ENCODE results near the gene ADAMTSL3. TPM values are rescaled to one million over a fixed set of nuclear protein-coding genes. Genes with fewer than 3 reads are reported as not detected.

ADAMTSL3 gene
- total RNA-seq, 2 experiments from 2014 or later: not detected

GRCh38 chr15:83762367-83762766, 108.4 kb downstream of the ADAMTSL3 start:
- no peaks in the 10 kb centered on the region for H3K4me1 Mint-ChIP-seq
- no peaks in the 10 kb centered on the region for H3K36me3 Mint-ChIP-seq
- H3K27ac Mint-ChIP-seq: no peak overlapping the region
- peaks cover 2% of the 10 kb centered on the region for H3K9me3 Mint-ChIP-seq
- H3K4me3 Mint-ChIP-seq: no peak overlapping the region
- ATAC-seq (ENCODE audit: low read depth) (no peak), DNase-seq (no peak)
- no peaks in the 10 kb centered on the region for H3K27me3 Mint-ChIP-seq
- POLR2A ChIA-PET: no interaction called here

GRCh38 chr15:83764201-83764838, 110.4 kb downstream of the ADAMTSL3 start:
- Mint-ChIP-seq H3K9me3 (peaks cover 2% of the 10 kb centered on the region), H3K4me1 (no peaks in the 10 kb centered on the region), H3K4me3 (no peak overlapping the region), H3K27ac (no peak overlapping the region), H3K36me3 (no peaks in the 10 kb centered on the region), H3K27me3 (no peaks in the 10 kb centered on the region)
- POLR2A ChIA-PET: no interaction called here
- ATAC-seq (ENCODE audit: low read depth): no peak
- DNase-seq: no peak

- no peaks in the 10 kb centered on the region for H3K27me3 Mint-ChIP-seq
- no peak for ATAC-seq (ENCODE audit: low read depth)
- POLR2A ChIA-PET: no interaction called here
- no peaks in the 10 kb centered on the region for H3K4me1 Mint-ChIP-seq
- no peaks in the 10 kb centered on the region for H3K9me3 Mint-ChIP-seq
- H3K4me3 Mint-ChIP-seq: no peak overlapping the region
- DNase-seq: no peak
- no peak overlapping the region for H3K27ac Mint-ChIP-seq
- no peaks in the 10 kb centered on the region for H3K36me3 Mint-ChIP-seq
Measured at GRCh38 chr15:83766339-83766738, 112.4 kb downstream of the ADAMTSL3 start.

- Mint-ChIP-seq H3K27me3 (peaks cover 2% of the 10 kb centered on the region), H3K9me3 (no peaks in the 10 kb centered on the region), H3K4me3 (no peak overlapping the region), H3K4me1 (no peaks in the 10 kb centered on the region), H3K36me3 (no peaks in the 10 kb centered on the region), H3K27ac (no peak overlapping the region)
- DNase-seq (no peak), ATAC-seq (ENCODE audit: low read depth) (no peak)
- POLR2A ChIA-PET: no interaction called here
Measured at GRCh38 chr15:83767741-83768140, 113.8 kb downstream of the ADAMTSL3 start.

- Mint-ChIP-seq H3K4me1 (no peaks in the 10 kb centered on the region), H3K9me3 (no peaks in the 10 kb centered on the region), H3K27me3 (peaks cover 2% of the 10 kb centered on the region), H3K4me3 (no peak overlapping the region), H3K27ac (no peak overlapping the region), H3K36me3 (no peaks in the 10 kb centered on the region)
- ATAC-seq (ENCODE audit: low read depth) (no peak), DNase-seq (no peak)
- POLR2A ChIA-PET: no interaction called here
Measured at GRCh38 chr15:83769411-83769999, 115.6 kb downstream of the ADAMTSL3 start.

- H3K27me3 Mint-ChIP-seq: peaks cover 4% of the 10 kb centered on the region
- DNase-seq (no peak), ATAC-seq (ENCODE audit: low read depth) (no peak)
- no peak overlapping the region for H3K27ac Mint-ChIP-seq
- H3K4me3 Mint-ChIP-seq: no peak overlapping the region
- POLR2A ChIA-PET: no interaction called here
- no peaks in the 10 kb centered on the region for H3K4me1 Mint-ChIP-seq
- no peaks in the 10 kb centered on the region for H3K36me3 Mint-ChIP-seq
- no peaks in the 10 kb centered on the region for H3K9me3 Mint-ChIP-seq
Measured at GRCh38 chr15:83775738-83776137, 121.8 kb downstream of the ADAMTSL3 start.

- Mint-ChIP-seq H3K27ac (no peak overlapping the region), H3K9me3 (no peaks in the 10 kb centered on the region), H3K4me1 (no peaks in the 10 kb centered on the region), H3K27me3 (peaks cover 2% of the 10 kb centered on the region), H3K4me3 (no peak overlapping the region), H3K36me3 (no peaks in the 10 kb centered on the region)
- ATAC-seq (ENCODE audit: low read depth): no peak
- POLR2A ChIA-PET: interaction anchor here (0.6 kb wide), 1 partner anchor 272 kb away, joined by 3 read pairs; no protein-coding TSS in a partner anchor
- DNase-seq: no peak
Measured at GRCh38 chr15:83776986-83777385, 123.1 kb downstream of the ADAMTSL3 start.

GRCh38 chr15:83783227-83783626, 129.3 kb downstream of the ADAMTSL3 start:
- ATAC-seq (ENCODE audit: low read depth): no peak
- Mint-ChIP-seq H3K36me3 (no peaks in the 10 kb centered on the region), H3K4me3 (no peak overlapping the region), H3K4me1 (no peaks in the 10 kb centered on the region), H3K27ac (no peak overlapping the region), H3K9me3 (peaks cover 1% of the 10 kb centered on the region), H3K27me3 (no peaks in the 10 kb centered on the region)
- POLR2A ChIA-PET: no interaction called here
- no peak for DNase-seq

GRCh38 chr15:83784975-83785374, 131.1 kb downstream of the ADAMTSL3 start:
- ATAC-seq (ENCODE audit: low read depth) (no peak), DNase-seq (no peak)
- H3K27ac Mint-ChIP-seq: no peak overlapping the region
- H3K4me3 Mint-ChIP-seq: no peak overlapping the region
- H3K9me3 Mint-ChIP-seq: peaks cover 1% of the 10 kb centered on the region
- no peaks in the 10 kb centered on the region for H3K27me3 Mint-ChIP-seq
- H3K36me3 Mint-ChIP-seq: no peaks in the 10 kb centered on the region
- no peaks in the 10 kb centered on the region for H3K4me1 Mint-ChIP-seq
- POLR2A ChIA-PET: no interaction called here

GRCh38 chr15:83786336-83786735, 132.4 kb downstream of the ADAMTSL3 start:
- Mint-ChIP-seq H3K27me3 (no peaks in the 10 kb centered on the region), H3K4me3 (no peak overlapping the region), H3K4me1 (no peaks in the 10 kb centered on the region), H3K27ac (no peak overlapping the region), H3K9me3 (peaks cover 1% of the 10 kb centered on the region), H3K36me3 (no peaks in the 10 kb centered on the region)
- no peak for DNase-seq
- POLR2A ChIA-PET: no interaction called here
- no peak for ATAC-seq (ENCODE audit: low read depth)

- DNase-seq (no peak), ATAC-seq (ENCODE audit: low read depth) (no peak)
- H3K4me3 Mint-ChIP-seq: no peak overlapping the region
- H3K27ac Mint-ChIP-seq: no peak overlapping the region
- no peaks in the 10 kb centered on the region for H3K36me3 Mint-ChIP-seq
- H3K9me3 Mint-ChIP-seq: no peaks in the 10 kb centered on the region
- no peaks in the 10 kb centered on the region for H3K27me3 Mint-ChIP-seq
- POLR2A ChIA-PET: no interaction called here
- no peaks in the 10 kb centered on the region for H3K4me1 Mint-ChIP-seq
Measured at GRCh38 chr15:83793069-83793468, 139.1 kb downstream of the ADAMTSL3 start.

- DNase-seq: no peak
- Mint-ChIP-seq H3K27me3 (no peaks in the 10 kb centered on the region), H3K9me3 (no peaks in the 10 kb centered on the region), H3K27ac (no peak overlapping the region), H3K4me3 (no peak overlapping the region), H3K4me1 (no peaks in the 10 kb centered on the region), H3K36me3 (no peaks in the 10 kb centered on the region)
- no peak for ATAC-seq (ENCODE audit: low read depth)
- POLR2A ChIA-PET: no interaction called here
Measured at GRCh38 chr15:83794209-83794608, 140.3 kb downstream of the ADAMTSL3 start.

GRCh38 chr15:83809345-83809744, 155.4 kb downstream of the ADAMTSL3 start:
- Mint-ChIP-seq H3K27me3 (peaks cover 2% of the 10 kb centered on the region), H3K4me3 (no peak overlapping the region), H3K9me3 (no peaks in the 10 kb centered on the region), H3K4me1 (no peaks in the 10 kb centered on the region), H3K36me3 (no peaks in the 10 kb centered on the region), H3K27ac (no peak overlapping the region)
- ATAC-seq (ENCODE audit: low read depth): no peak
- DNase-seq: no peak
- POLR2A ChIA-PET: no interaction called here

- POLR2A ChIA-PET: no interaction called here
- DNase-seq: no peak
- no peak overlapping the region for H3K27ac Mint-ChIP-seq
- H3K9me3 Mint-ChIP-seq: no peaks in the 10 kb centered on the region
- H3K4me1 Mint-ChIP-seq: no peaks in the 10 kb centered on the region
- no peaks in the 10 kb centered on the region for H3K36me3 Mint-ChIP-seq
- ATAC-seq (ENCODE audit: low read depth): no peak
- peaks cover 2% of the 10 kb centered on the region for H3K27me3 Mint-ChIP-seq
- H3K4me3 Mint-ChIP-seq: no peak overlapping the region
Measured at GRCh38 chr15:83810110-83810509, 156.2 kb downstream of the ADAMTSL3 start.
